GM18508 (cell line): ENCODE measurements around the gene RUFY1.

Experiments
- ATAC-seq: cut with Tn5 transposase; IDR thresholded peaks from one replicate; pipeline ENCODE4 v1.9.1; 2021; ENCODE audit warnings: moderate number of reproducible peaks; ENCODE audit not compliant: insufficient read depth, unreplicated experiment

RUFY1 gene

DNA sequence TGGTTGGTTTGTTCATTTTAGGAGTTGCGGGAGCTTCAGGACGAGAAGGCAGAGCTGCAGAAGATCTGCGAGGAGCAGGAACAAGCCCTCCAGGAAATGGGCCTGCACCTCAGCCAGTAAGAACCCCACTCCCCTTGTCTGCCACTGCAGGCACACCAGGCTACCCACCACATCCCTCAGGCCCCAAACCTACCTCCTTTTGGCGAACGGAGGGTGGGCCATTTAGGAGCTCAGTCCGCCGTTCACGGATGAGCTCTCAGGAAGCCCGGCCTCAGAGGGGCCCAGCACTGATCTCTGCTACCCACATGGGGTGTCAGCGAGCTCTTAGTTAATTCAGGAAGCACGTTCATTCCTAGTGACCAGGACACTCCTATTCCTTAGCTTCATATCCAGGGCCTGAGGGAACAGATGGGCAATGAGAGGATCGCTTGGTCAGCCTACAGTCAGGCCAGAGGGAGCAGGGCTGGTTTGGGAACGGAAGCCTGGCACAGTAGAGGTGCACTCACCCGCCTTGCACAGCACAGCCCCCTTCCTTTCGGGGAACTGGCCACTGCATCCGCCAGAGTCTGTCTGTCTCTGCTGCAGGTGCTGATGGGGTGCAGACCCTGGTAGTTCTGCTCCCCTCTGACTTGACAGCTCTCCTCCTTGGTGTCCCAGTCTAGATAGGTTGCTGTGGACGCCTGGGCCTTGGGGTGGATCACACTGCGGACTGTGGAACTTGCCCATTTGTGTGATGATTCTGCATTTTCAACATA is 51.7 kb downstream of the RUFY1 start:
- no peak for ATAC-seq

DNA sequence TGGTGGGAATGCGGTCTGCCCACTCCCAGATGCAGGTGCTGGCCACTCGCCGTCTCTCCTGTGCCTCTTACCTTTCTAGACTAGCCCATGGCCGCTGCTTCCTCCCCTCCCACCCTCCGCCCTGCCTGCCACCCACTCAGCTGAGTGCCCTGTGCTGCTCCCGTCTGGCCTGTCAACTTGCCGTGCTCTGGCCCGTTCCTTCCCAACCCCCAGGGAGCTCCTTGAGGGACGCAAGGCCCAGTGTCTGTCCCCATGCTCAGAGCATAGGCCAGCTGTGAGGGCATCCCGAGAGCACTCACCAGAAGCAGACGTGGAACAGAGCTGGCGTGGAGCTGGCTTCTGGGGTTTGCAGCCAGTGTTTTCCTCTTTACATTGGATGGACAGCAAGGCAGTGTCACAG is 53.0 kb downstream of the RUFY1 start:
- no peak for ATAC-seq

DNA sequence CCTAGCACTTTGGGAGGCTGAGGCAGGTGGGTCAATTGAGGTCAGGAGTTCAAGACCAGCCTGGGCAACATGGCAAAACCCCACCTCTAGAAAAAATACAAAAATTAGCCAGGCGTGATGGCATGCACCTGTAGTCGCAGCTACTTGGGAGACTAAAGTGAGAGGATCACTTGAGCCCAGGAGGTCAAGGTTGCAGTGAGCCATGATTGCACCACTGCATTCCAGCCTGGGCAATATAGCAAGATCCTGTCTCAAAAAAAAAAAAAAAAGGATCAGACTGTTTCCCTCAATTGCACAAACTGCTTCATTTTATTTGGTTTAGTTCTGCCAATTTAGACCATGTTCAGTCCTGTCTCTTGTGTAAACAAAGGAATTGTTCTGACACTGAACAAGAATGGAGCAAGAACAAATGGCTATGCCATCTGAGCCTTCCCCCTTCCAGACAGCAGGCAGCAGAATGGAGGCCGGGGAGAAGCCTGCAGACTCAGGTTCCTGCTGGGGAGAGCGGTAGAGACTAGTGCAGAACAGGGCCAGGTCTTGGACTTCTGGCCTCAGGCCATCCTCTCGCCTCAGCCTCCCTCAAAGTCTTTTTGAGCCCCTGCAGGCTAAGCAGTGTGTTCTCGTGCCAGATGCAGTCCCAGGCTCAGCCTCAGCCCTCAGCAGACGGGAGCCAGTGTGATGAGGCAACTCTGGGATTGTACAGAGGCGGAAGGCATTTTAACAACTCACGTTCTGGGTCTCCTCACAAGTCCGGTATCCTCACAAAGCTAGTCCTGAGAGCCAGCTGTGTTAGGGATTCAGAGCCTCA is 54.9 kb downstream of the RUFY1 start:
- ATAC-seq, result no peak

DNA sequence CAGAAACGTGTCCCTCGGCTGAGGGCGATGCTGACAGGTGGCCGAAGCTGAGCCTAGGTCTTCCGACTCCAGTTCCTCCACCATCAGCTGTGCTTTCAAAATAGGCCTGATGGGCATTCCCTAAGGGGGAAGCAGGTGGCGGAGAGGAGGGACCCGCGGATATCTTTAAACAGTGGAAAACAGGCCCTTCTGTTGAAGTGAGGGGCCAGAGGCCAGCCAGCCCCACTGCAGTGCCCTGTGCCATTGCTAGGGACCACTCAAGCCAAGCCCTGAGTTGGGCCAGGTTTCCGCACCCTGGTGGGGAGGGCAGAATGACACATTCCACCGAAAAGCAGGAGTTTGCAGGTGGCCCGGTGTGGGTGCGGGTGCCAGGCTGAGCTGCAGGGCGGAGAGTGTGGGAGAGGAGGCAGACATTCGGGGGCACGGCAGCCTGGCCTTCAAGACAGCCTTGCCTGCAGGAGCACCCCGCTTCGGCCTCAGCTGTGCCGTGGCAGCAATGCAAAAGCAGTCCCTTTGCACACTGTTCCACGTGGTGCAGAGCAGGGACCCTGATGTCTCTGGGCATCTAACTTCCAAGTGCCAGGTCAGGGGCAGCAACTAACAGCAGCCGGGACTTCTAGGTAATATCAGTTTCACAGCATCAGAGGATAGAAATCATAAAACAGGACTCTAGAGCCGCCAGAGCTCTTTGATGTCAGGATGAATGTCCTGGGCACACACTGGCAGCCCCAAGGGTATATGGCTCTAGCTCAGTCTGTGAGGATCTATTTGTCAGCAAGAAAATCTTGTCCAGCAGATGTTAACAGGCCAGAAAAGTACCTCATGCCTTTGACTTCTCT is 55.9 kb downstream of the RUFY1 start:
- no peak for ATAC-seq

GRCh38 chr5:179606910-179607159 is 56.5 kb downstream of the RUFY1 start:
- ATAC-seq, result no peak

GRCh38 chr5:179607160-179607931 is 57.0 kb downstream of the RUFY1 start:
- ATAC-seq, result no peak

DNA sequence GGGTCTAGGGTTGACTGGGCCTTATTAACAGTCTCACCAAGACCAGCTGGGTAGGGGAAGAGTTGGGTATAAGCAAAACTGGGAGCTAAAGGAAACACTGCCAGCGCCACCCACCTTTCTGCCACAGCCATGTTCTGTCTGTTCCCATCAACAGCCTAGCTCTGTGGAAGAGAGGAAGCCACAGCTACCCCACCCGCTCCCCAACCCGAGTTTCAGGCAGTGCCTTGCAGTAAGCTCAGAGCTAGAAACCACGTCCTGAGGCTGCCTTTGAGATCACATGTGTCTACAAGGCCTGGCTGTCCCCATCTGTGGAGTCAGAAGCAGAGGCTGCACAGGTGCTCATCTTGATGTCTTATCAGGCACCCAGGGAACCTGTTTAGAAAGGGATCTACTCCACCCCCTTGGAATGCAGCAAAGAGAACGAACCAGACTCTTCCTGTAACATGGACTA is 57.8 kb downstream of the RUFY1 start:
- no peak for ATAC-seq

- ATAC-seq, result no peak
Observed at GRCh38 chr5:179609834-179610108, 59.4 kb downstream of the RUFY1 start.

GRCh38 chr5:179610109-179610902 is 60.0 kb downstream of the RUFY1 start:
- no peak for ATAC-seq

DNA sequence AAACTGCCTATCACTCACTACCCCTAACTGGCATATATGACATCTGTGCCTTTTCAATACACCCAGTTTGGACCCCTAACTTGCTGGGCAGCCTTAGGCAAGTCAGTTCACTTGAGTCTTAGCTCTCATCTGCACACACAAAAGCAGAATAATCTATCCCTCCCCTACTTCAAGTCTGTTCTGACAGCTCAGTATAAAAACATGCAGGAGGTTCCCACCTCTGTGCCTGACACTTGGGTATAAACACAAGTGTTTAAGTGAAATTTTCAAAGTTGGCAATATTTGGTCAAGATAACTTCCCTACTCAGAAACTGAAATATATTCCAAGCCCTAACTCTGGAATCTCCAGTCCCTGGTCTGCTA is 60.5 kb downstream of the RUFY1 start:
- no peak for ATAC-seq

- ATAC-seq, result no peak
Observed at GRCh38 chr5:179612577-179613459, 62.5 kb downstream of the RUFY1 start.

DNA sequence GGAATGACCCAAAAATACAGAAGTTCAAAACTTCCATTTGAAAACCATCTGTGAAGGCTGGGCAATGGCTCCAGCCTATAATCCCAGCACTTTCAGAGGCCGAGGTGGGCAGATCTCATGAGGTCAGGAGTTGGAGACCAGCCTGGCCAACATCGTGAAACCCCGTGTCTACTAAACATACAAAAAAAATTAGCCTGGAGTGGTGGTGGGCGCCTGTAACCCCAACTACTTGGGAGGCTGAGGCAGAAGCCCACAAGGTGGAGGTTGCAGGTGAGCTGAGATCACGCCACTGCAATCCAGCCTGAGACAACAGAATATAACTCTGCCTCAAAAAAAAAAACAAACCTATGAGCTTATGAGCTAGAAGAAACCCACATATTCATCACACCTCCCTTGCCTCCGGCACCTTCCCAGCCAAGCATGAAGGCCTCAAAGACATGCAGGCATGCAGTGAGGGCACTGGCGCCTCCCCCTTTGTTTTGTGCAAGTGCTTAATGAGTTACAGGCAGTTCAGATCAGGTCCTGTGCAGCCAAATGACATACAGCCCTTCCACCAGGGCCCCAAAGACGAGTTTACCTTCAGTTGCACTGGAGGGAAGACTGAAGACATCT is 63.2 kb downstream of the RUFY1 start:
- ATAC-seq, result no peak

DNA sequence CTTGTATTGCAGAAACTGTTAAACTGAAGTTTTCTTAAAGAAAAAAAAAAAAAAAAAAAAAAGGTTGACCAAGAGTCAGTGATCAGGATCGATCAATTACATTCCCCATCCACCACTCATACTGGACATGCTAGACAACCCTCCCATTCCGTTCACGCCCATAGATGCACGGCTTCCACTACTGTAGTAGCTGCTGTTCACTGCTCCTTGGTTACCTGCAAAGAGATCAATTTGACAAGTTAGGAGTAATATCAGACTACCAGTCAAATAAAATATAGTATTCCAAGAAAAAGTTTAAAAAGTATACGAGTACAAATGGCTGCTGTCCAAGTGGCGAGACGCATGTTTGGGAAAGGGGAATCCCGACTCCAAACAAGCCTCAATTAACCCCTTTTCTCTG is 64.4 kb downstream of the RUFY1 start:
- no peak for ATAC-seq

GRCh38 chr5:179615203-179615602 is 64.8 kb downstream of the RUFY1 start:
- ATAC-seq, result no peak

- ATAC-seq, result no peak
Observed at GRCh38 chr5:179616002-179616594, 65.7 kb downstream of the RUFY1 start.

DNA sequence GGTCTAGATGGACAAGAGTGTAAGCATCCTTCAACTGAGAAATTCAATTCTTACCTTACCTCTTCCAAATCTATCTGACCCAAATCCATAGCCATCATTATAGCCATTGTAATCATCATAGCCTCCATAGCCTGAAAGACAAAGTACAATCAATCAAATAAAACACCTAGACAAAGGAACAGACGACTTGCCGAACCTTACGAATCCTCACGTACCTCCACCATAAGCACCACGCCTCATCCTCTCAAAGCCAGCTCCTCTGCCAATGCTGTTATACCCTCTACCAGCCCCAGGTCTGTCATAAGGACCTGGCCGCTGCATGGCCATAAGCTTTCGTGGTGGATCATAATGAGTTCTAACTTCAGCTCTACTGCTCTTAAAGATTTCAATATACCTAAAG is 67.6 kb downstream of the RUFY1 start:
- no peak for ATAC-seq

DNA sequence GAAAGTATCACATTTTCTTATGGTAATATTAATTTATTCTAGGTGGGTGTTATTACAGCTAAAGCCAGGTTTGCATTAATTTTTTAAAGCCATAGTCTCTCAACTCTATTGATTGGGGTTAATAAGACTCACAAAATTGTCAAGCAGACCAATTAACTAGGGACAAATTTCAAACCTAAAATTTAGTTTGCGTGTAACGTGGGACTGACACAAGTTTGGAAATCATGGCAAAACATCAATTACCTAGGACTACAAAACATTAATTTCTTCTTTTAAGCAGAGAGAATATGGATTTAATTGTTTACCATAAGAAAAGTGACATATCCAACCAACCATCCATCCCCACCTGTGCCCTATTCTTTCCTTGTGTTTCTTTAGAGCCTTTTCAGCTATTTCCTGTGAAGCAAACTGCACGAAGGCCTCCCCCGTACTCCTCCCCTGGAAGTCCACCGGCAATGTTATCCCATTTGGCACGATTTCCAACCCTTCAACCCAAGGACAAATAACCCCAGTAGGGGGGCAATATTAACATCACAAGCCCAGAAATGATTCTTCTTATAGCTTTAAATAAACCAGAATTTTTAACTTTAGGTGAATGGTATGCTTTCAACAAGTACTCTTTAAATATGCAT is 68.7 kb downstream of the RUFY1 start:
- ATAC-seq, result no peak

DNA sequence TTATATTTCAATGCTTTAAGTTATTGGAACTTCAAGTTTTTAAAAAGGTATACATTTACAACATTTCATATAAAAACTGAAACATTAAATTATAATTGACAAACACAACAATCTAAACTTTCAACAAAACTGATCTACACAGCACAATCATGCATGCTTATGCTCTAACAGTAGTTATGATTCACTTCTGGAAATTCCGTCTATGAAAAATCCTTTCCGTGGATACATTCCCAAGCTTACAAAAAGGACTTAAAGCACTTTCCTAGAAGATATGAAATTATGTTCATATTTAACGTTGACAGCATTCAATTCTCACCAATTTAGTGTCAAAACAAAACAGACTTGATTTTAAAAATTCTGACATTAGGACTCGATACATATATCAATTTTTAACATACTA is 69.4 kb downstream of the RUFY1 start:
- no peak for ATAC-seq
